ENCODE results near the gene CLRN3.

Gene CLRN3

GRCh38 chr10:127919418-127920271 lies 26.9 kb upstream of the CLRN3 start:
- no peak for DNase-seq (ENCODE audit: low read depth in 1 of 2, low spot score in 1 of 2)

- no peak for DNase-seq (ENCODE audit: low read depth in 1 of 2, low spot score in 1 of 2)
Observed at GRCh38 chr10:127918572-127918971, 25.8 kb upstream of the CLRN3 start.

GRCh38 chr10:127916826-127917225 lies 24.1 kb upstream of the CLRN3 start:
- DNase-seq (ENCODE audit: low read depth in 1 of 2, low spot score in 1 of 2): no peak

DNA sequence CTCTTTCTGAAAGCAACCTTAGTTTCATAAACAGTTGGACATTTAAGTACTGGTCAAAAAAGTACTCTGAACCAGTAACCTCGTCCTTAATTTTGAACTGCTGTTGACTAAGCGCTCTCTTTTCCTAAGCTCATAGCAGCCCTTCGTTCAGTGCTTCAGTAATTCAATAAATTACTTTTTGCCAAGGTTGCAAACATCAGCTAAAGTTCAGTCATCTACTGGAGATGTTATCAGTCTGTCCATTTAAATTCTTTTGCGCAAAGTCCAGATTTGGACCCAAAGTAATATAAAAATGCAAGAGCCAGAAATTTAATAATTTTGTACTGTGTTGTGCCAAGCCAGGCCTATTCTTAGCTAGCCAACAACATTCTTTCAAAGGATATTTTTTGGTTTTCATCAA lies 22.6 kb upstream of the CLRN3 start:
- DNase-seq (ENCODE audit: low read depth in 1 of 2, low spot score in 1 of 2): no peak

- DNase-seq (ENCODE audit: low read depth in 1 of 2, low spot score in 1 of 2): no peak
Observed at GRCh38 chr10:127913368-127913759, 20.6 kb upstream of the CLRN3 start.

GRCh38 chr10:127912607-127913367 lies 20.0 kb upstream of the CLRN3 start:
- no peak for DNase-seq (ENCODE audit: low read depth in 1 of 2, low spot score in 1 of 2)

GRCh38 chr10:127911867-127912257 lies 19.1 kb upstream of the CLRN3 start:
- DNase-seq (ENCODE audit: low read depth in 1 of 2, low spot score in 1 of 2): no peak

DNA sequence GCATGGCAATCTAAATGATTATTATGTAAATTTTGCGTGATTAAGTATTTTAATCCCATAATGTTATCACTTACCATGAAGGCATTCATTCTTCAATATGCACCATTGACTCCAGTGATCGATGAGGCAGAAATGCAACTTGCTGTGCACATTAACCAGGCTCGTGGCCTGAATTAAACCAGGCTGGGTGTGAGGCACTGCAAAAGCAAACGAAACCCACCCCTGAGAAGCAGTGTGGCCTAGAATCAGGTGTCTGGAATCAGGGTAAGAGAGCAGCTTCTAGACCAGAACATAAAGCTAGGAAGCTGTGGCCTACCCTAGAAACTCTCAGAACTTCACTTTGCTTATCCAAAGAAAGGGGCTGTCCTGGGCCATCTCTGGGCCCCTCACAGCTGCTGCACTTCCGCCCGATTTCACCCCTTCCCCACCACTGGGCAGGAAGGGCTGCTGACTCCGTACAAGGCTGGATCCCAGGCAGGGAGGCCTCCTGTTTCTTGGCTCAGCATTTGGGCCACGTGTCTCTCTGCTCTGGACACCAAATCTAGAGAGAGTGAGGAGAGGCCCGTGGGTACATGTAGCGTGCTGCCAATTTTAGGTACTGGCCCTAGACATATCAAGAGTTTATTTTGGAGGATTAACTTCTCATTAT lies 18.6 kb upstream of the CLRN3 start:
- no peak for DNase-seq (ENCODE audit: low read depth in 1 of 2, low spot score in 1 of 2)

DNA sequence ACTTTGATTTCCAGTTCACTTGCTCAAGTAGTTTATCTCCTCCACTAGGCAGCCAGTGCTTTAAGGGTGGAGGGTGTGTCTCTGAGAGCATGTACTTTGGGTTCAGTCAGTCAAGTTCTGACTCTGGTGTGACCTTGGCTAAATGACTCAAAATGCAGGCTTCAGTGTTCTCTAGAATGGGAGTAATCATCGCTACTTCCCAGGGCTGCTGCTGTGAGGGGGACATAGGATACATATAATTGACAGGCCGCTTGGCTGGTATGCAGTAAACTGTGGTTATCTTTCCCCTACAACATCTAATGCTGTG lies 17.7 kb upstream of the CLRN3 start:
- DNase-seq (ENCODE audit: low read depth in 1 of 2, low spot score in 1 of 2): no peak

DNA sequence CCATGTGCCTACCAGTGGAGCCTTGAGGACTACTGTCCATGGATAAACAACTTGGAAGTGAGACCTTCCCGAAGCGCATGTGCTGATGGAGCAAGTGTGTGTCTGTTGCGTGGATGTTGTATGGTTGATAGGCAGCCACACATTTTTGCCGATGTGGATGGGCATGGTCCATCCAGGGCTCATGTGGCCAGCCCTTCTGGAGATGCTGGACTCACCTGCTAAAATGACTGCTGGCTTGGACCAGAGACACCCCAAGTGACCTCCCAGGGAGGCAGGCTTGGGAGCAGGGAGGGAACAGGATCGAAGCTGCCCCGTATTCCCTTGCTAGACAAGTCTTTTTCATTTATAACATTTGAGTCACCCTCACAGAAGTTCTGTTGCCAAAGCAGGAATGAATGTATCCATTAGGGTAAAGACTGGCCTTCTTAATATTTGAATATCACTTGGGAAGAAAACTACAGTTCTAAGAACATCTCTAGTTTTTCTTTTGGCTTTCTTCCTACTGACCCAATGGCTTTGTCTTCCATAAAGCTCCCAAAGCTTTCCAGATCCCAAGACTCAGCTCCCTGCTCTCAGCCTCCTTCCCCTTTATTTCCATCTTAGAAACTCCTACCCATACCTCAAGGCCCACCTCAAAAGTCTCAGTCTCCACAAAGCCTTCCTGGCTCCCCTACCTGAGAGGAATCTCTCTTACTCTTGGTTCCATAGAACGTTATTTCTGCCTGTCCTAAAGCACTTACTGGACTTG lies 17.1 kb upstream of the CLRN3 start:
- DNase-seq (ENCODE audit: low read depth in 1 of 2, low spot score in 1 of 2): no peak

- no peak for DNase-seq (ENCODE audit: low read depth in 1 of 2, low spot score in 1 of 2)
Observed at GRCh38 chr10:127908959-127909267, 16.2 kb upstream of the CLRN3 start.

DNA sequence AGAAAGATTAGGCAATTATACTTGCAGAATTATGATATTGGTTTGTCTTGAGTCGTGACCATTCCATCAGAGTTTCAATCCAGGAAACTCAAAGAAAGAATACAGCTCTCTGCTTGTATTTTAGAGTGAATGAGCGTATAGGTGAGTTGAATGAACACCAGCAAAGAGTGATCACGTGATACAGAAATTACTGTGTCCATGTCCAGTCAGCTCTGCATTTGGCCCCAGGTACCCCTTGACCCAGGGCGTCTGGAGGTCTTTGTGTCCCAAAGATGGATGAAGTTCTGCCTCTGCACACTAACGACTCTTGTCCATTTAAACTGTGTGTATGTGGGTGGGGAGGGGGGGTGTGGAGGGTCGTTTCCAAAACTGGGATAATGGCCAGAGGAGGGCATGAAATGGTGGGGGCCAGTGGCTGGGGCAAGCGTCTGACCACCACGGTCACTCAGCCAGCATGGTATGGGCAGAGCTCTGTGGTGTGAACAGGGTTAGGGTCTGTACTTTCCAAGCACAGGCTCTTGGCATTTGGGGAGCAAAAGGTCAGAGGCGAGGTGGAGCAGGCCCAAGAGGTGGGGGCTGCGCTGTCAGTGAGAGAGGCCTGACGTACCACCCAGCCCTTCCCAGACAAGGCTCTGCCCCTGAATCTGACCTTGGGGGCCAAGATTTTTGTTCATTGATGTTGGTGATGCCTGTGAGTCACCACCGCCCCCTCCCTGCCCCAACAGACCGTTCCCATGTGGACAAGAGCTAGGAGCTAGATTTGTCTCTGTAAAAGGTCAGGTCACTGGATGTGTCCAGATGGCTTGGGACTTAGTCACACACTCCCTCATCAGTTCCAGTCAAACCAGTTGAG lies 15.6 kb upstream of the CLRN3 start:
- DNase-seq (ENCODE audit: low read depth in 1 of 2, low spot score in 1 of 2): no peak

GRCh38 chr10:127907411-127908105 lies 14.8 kb upstream of the CLRN3 start:
- DNase-seq (ENCODE audit: low read depth in 1 of 2, low spot score in 1 of 2): peak in 1 of 2 donors; percentile 5

- DNase-seq (ENCODE audit: low read depth in 1 of 2, low spot score in 1 of 2): peak; percentile 37 to 78
Observed at GRCh38 chr10:127906548-127907377, 14.0 kb upstream of the CLRN3 start, which contains the start of gene PTPRE. PTPRE (plus strand) TSS chr10:127907103; CDS start chr10:128040882, 133,779 bp downstream.

GRCh38 chr10:127905848-127906261 lies 13.1 kb upstream of the CLRN3 start:
- DNase-seq (ENCODE audit: low read depth in 1 of 2, low spot score in 1 of 2): no peak

DNA sequence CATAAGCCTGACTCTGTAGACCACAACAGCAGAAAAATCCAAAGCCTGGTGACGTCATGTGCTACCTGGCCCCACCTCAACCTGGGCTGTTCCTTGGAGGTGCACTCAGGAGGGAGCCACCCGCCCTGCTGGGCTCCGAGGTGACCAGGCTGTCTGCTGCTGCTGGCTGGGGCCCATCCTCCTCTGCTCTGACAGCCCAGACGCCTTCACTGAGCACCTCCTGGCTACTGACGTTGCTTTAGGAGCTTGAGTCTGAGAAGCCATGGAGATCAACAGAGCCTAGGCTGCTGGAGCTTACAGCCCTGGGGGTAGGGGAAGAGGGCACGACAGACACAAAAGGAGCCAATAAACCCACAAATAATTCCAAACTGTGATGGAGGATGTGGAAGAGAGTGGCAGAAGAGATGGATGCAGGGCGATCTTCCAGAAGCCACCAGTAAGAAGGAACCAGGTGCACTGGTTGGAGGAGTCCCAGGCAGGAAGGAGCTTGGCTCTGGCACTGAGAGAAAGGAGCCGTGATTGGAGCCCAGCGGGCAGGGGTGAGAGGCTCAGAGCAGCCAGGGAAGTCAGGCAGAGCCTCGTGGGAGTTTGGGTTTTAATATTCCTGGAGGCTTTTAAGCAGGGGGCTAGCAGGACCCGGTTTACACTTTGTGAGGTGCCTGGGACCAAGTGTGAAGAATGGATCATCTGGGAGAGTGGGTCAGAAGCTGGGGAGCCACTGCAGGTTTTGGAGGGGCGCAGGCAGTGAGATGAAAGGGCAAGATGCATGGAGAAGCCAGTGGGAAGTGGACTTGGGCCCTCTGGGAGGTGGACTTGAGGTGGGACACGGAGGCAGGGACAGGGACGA lies 12.5 kb upstream of the CLRN3 start:
- DNase-seq (ENCODE audit: low read depth in 1 of 2, low spot score in 1 of 2): no peak

GRCh38 chr10:127904311-127905000 lies 11.7 kb upstream of the CLRN3 start:
- DNase-seq (ENCODE audit: low read depth in 1 of 2, low spot score in 1 of 2): no peak

DNA sequence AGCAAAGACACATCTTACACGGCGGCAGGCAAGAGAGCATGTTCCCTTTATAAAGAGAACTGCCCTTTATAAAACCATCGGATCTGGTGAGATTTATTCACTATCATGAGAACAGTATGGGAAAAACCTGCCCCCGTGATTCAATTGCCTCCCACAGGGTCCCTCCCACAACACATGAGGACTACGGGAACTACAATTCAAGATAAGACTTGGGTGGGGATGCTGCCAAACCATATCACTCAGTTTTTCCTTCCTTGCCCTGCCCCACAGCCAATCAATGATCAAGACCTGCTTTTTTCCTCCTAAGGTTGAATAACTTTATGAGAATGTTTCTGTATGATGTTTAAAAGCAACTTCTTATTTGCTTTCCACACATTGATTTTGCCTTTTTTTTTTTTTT lies 11.0 kb upstream of the CLRN3 start:
- DNase-seq (ENCODE audit: low read depth in 1 of 2, low spot score in 1 of 2): no peak
